ENCODE measurements around the gene PRKCH. TPM values are rescaled to one million over a fixed set of nuclear protein-coding genes. Genes with fewer than 3 reads are reported as not detected.

PRKCH gene
- polyA plus RNA-seq, 3 donors, result 3.6 to 6.2 (median 5.4) TPM

DNA sequence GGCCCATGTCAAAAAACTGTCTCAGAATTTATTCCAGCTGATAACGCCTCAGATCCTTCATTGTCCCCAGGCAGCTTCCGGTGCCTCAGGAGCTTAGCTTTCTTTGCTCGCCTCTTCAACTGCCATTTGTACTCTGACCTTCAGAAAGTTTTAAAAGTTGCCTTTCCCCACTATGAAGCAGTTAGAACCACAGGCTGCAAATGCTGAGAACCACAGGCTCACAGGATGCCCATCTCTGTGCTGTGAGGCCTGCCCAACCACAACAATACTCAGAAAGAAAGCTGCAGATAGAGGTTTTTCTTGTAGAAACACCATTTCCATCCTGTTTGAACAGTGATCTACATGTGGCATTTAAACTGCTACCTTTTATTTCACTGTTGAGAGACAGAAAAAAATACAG is 131.1 kb downstream of the PRKCH start:
- Histone ChIP-seq H3K36me3 (replicated peaks in 1 of 2; ENCODE audit: control insufficient read depth in 1 of 2, insufficient read depth in 2 of 2, low read length in 2 of 2) (peaks cover 13 to 59% of the 10 kb centered on the region in 2 donors), H3K27me3 (ENCODE audit: control insufficient read depth in 2 of 2, insufficient read depth in 2 of 2, low read length in 2 of 2) (no peaks in the 10 kb centered on the region), H3K27ac (ENCODE audit: low read depth in 1 of 2, low read length in 2 of 2) (no peak overlapping the region), H3K9me3 (replicated peaks in 1 of 2; ENCODE audit: control insufficient read depth in 1 of 2, insufficient read depth in 1 of 2, low read length in 2 of 2) (no peaks in the 10 kb centered on the region), H3K4me1 (ENCODE audit: control insufficient read depth in 1 of 2, insufficient read depth in 2 of 2, low read length in 2 of 2) (no peaks in the 10 kb centered on the region), H2AFZ (ENCODE audit: insufficient read depth, low read depth, low read length, poor library complexity, severe bottlenecking) (no peak overlapping the region), H3K79me2 (ENCODE audit: insufficient read depth, low read length) (no peaks in the 10 kb centered on the region), H3K9ac (ENCODE audit: insufficient read depth, low read length, poor library complexity, severe bottlenecking) (no peak overlapping the region), H4K20me1 (ENCODE audit: insufficient read depth, low read length) (no peaks in the 10 kb centered on the region), H3K4me2 (replicated peaks; ENCODE audit: extremely low read depth, low read length, poor library complexity, severe bottlenecking) (no peak overlapping the region), H3K4me3 (replicated peaks in 1 of 3; ENCODE audit: low read depth in 2 of 3, low read length in 3 of 3) (no peak overlapping the region)
- TF ChIP-seq, protein P1, sequence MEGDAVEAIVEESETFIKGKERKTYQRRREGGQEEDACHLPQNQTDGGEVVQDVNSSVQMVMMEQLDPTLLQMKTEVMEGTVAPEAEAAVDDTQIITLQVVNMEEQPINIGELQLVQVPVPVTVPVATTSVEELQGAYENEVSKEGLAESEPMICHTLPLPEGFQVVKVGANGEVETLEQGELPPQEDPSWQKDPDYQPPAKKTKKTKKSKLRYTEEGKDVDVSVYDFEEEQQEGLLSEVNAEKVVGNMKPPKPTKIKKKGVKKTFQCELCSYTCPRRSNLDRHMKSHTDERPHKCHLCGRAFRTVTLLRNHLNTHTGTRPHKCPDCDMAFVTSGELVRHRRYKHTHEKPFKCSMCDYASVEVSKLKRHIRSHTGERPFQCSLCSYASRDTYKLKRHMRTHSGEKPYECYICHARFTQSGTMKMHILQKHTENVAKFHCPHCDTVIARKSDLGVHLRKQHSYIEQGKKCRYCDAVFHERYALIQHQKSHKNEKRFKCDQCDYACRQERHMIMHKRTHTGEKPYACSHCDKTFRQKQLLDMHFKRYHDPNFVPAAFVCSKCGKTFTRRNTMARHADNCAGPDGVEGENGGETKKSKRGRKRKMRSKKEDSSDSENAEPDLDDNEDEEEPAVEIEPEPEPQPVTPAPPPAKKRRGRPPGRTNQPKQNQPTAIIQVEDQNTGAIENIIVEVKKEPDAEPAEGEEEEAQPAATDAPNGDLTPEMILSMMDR (IDR thresholded peaks at IDR 0.05), result no peak
- WGBS (ENCODE audit: insufficient coverage), result 100% methylated on average over 2 of the region's 3 CpGs
- peaks cover 3% of the 10 kb centered on the region for H3K4me1 Mint-ChIP-seq
- H3K27ac Mint-ChIP-seq, result no peak overlapping the region
- H3K27me3 Mint-ChIP-seq (ENCODE audit: low read depth in 3 of 3), result no peaks in the 10 kb centered on the region
- no peaks in the 10 kb centered on the region for H3K9me3 Mint-ChIP-seq
- no peak overlapping the region for H3K4me3 Mint-ChIP-seq
- no peak for DNase-seq
- intact Hi-C loops (cut with micrococcal nuclease), result no loop called here
- H3K36me3 Mint-ChIP-seq, result peaks cover 47 to 49% of the 10 kb centered on the region in 2 donors

DNA sequence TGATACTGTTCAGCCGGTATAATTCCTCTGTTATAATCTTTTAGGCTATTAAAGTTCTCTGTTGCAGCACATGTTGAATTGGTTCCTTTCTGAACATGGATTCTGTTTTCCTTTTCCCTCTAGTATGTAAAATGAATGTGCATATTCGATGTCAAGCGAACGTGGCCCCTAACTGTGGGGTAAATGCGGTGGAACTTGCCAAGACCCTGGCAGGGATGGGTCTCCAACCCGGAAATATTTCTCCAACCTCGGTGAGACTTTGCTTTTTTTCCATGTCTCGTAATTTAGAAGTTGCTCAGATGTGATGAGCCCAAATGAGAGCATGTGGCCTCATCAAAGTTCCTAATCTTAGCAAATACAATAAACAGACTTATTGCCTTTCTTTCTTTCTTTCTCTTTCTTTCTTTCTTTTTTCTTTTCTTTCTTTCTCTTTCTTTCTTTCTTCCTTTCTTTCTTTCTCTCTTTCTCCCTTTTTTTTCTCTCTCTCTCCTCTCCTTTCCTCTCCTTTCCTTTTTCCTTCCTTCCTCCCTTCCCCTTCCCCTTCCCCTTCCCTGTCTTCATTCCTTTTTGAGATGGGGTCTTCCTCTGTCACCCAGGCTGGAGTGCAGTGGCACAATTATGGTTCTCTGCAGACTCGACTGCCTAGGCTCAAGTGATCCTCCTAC is 131.9 kb downstream of the PRKCH start:
- 100% methylated on average over 6 of the region's 9 CpGs for WGBS (ENCODE audit: insufficient coverage)
- TF ChIP-seq, protein P1 (IDR thresholded peaks at IDR 0.05), result no peak
- peaks cover 3% of the 10 kb centered on the region for H3K4me1 Mint-ChIP-seq
- no peak overlapping the region for H3K27ac ChIP-seq (ENCODE audit: low read depth in 1 of 2, low read length in 2 of 2)
- peak overlapping the region in 1 of 7 donors; percentile 55 for H3K27ac Mint-ChIP-seq
- H3K9ac ChIP-seq (ENCODE audit: insufficient read depth, low read length, poor library complexity, severe bottlenecking), result no peak overlapping the region
- H2AFZ ChIP-seq (ENCODE audit: insufficient read depth, low read depth, low read length, poor library complexity, severe bottlenecking), result no peak overlapping the region
- no peaks in the 10 kb centered on the region for H4K20me1 ChIP-seq (ENCODE audit: insufficient read depth, low read length)
- no peaks in the 10 kb centered on the region for H3K4me1 ChIP-seq (ENCODE audit: control insufficient read depth in 1 of 2, insufficient read depth in 2 of 2, low read length in 2 of 2)
- no peaks in the 10 kb centered on the region for H3K9me3 ChIP-seq (replicated peaks in 1 of 2; ENCODE audit: control insufficient read depth in 1 of 2, insufficient read depth in 1 of 2, low read length in 2 of 2)
- H3K36me3 Mint-ChIP-seq, result peaks cover 54 to 55% of the 10 kb centered on the region in 2 donors
- H3K4me3 ChIP-seq (replicated peaks in 1 of 3; ENCODE audit: low read depth in 2 of 3, low read length in 3 of 3), result no peak overlapping the region
- H3K79me2 ChIP-seq (ENCODE audit: insufficient read depth, low read length), result no peaks in the 10 kb centered on the region
- H3K36me3 ChIP-seq (replicated peaks in 1 of 2; ENCODE audit: control insufficient read depth in 1 of 2, insufficient read depth in 2 of 2, low read length in 2 of 2), result peaks cover 21 to 67% of the 10 kb centered on the region in 2 donors
- H3K27me3 ChIP-seq (ENCODE audit: control insufficient read depth in 2 of 2, insufficient read depth in 2 of 2, low read length in 2 of 2), result no peaks in the 10 kb centered on the region
- intact Hi-C loops (cut with micrococcal nuclease), result no loop called here
- H3K4me2 ChIP-seq (replicated peaks; ENCODE audit: extremely low read depth, low read length, poor library complexity, severe bottlenecking), result no peak overlapping the region
- no peak for DNase-seq
- no peak overlapping the region for H3K4me3 Mint-ChIP-seq
- no peaks in the 10 kb centered on the region for H3K27me3 Mint-ChIP-seq (ENCODE audit: low read depth in 3 of 3)
- no peaks in the 10 kb centered on the region for H3K9me3 Mint-ChIP-seq

Measured in CD14-positive monocyte (primary cell).